Pancreas (tissue), 10 donors: ENCODE data around the gene WT1. TPM values are rescaled to one million over a fixed set of nuclear protein-coding genes. Genes with fewer than 3 reads are reported as not detected.

Experiments used
- ATAC-seq, 4 donors: fragments of 200-7000 bp; cut with Tn5 transposase; one replicate each; pipeline versions ENCODE4 v1.8.0 to v1.9.1; 2020; ENCODE audit warnings: mild to moderate bottlenecking in 4 of 4, moderate library complexity in 4 of 4
- DNase-seq, 6 donors: peaks; one replicate each; pipeline ENCODE4 v3.0.0-alpha.2; 2020
- FAIRE-seq: peaks from 2 replicates; lab custom pipeline; 2012; peaks lifted over from hg19 to GRCh38; lab: Jason Lieb, UNC
- H3K27ac ChIP-seq, 4 donors: fragments of 200-600 bp; sonication (generic); 1 replicate in 3 of 4; 2 replicates in 1 of 4; pipeline versions ENCODE4 v1.5.0 to v1.8.0; 2020
- H3K27me3 ChIP-seq, 4 donors: fragments of 200-600 bp; one replicate each; pipeline ENCODE4 v1.8.0; 2021
- H3K36me3 ChIP-seq, 3 donors: fragments of 200-600 bp; sonication (generic) in 1 of 3; one replicate each; pipeline versions ENCODE4 v1.5.0 to v1.8.0; 2020 to 2021
- H3K4me1 ChIP-seq, 3 donors: fragments of 200-600 bp; one replicate each; pipeline ENCODE4 v1.8.0; 2021
- H3K4me3 ChIP-seq, 4 donors: fragments of 200-600 bp; sonication (generic) in 2 of 4; one replicate each; pipeline versions ENCODE4 v1.5.0 to v1.8.0; 2020 to 2021
- H3K9me3 ChIP-seq, 4 donors: fragments of 200-600 bp; one replicate each; pipeline ENCODE4 v1.8.0; 2021
- WGBS, 2 donors: extraction: QIAGEN DNeasy Blood & Tissue Kit; methylation state at CpG; one replicate each; pipeline ENCODE4 v1.1.7; 2013; 5-methylcytosine and 5-hydroxymethylcytosine counted together
- intact Hi-C, 3 donors: fragments of 100-400 bp; cut with DNase I; formaldehyde crosslinking; loops; one replicate each; pipeline versions ENCODE4 v1.11.1 to v1.14.2; 2022
- polyA plus RNA-seq, 2 donors: library from polyadenylated mRNA; stranded (reverse); fragments of 200-250 nt; gene quantifications; one replicate each; pipeline ENCODE4 v1.2.3, GENCODE V29; 2013
- total RNA-seq, 6 donors: library from RNA; stranded (reverse); fragmentation: NEBNext Ultra II Directional in 4 of 6; extraction: Animal tissue kit (Norgen Biotek cat#: 25700) in 4 of 6; gene quantifications; one replicate each; pipeline versions ENCODE4 v1.2.1 to v1.2.4, GENCODE V29; 2021 to 2023
- TF ChIP-seq, protein P1 (sequence below), 4 donors: fragments of 200-600 bp; sonication (generic) in 3 of 4; IDR thresholded peaks; one replicate each; pipeline versions ENCODE4 v1.5.0 to v1.8.0; 2021; ENCODE audit warnings: antibody characterized with exemption in 4 of 4
- donor health status: healthy with polysubstance abuse.
- donor health status: DM: no; HTN: no; CAD: no; lungs with moderate emphysema.
- donor health status: DM: no; HTN: no; CAD: no.
- donor health status: control.
- donor health status: control.
- donor health status: Bipolar disorder and iron deficiency.
- donor health status: DM: yes; HTN: yes; CAD: no.
- donor health status: DM: no; HTN: no; CAD: no.
- donor health status: DM: no; HTN: no; CAD: no.
- donor health status: DM: yes; HTN: yes; CAD: no.

The WT1 gene
- total and polyA plus RNA-seq, 8 donors: 0.08 to 1.9 (median 0.53) TPM; not detected in 1

DNA sequence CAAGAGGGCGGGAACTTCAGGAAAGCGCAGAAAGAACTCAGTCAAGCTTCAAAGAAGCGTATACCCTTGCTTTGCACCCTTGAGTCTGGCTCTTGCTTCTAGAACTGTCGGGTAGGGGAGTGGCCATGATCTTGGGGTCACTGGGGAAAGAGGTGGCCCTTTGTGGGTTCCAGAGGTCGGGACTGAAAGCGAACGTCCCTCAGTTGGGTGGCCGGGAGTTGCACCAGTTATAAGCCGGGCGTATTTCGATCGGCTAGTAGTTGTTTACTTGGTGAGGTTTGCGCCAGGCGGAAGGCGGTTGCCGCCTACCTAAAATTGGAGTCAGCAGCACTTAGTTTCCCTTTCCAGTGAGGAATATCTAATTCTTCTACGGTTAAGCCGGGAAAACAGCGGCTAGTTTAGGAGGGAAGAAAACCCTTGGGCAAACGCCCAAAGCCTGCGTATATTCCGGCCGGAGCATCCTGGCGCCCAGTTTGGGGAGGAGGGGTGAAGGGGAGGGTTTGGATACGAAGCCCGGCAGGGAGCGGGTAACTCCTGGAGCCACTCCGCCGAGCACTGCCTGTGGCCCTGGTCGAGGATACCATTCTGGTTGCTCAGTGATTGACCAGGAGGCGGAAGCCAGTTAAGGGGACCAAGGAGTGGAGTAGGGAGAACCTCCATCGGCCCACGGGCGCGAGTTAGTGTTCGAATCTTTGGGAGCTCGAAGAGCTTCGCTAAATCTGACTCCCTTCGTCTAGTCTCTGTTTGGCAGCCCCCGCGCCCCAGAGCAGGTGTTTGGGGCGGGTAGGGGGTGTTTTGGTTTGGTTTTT, 807 bp upstream of the WT1 start:
- peak overlapping the region in 1 of 4 donors; percentile 34 for H3K4me3 ChIP-seq
- 3 to 4% methylated on average over 42 of the region's 42 CpGs for WGBS, 2 donors
- H3K27me3 ChIP-seq: peaks cover 0 to 48% (median 7%) of the 10 kb centered on the region in 4 donors
- FAIRE-seq: no peak
- H3K36me3 ChIP-seq: no peaks in the 10 kb centered on the region
- DNase-seq: no peak
- ATAC-seq: peak in 1 of 4 donors; percentile 7
- no peaks in the 10 kb centered on the region for H3K4me1 ChIP-seq
- TF ChIP-seq, protein P1, sequence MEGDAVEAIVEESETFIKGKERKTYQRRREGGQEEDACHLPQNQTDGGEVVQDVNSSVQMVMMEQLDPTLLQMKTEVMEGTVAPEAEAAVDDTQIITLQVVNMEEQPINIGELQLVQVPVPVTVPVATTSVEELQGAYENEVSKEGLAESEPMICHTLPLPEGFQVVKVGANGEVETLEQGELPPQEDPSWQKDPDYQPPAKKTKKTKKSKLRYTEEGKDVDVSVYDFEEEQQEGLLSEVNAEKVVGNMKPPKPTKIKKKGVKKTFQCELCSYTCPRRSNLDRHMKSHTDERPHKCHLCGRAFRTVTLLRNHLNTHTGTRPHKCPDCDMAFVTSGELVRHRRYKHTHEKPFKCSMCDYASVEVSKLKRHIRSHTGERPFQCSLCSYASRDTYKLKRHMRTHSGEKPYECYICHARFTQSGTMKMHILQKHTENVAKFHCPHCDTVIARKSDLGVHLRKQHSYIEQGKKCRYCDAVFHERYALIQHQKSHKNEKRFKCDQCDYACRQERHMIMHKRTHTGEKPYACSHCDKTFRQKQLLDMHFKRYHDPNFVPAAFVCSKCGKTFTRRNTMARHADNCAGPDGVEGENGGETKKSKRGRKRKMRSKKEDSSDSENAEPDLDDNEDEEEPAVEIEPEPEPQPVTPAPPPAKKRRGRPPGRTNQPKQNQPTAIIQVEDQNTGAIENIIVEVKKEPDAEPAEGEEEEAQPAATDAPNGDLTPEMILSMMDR (IDR thresholded peaks at IDR 0.05): no peak
- no peak overlapping the region for H3K27ac ChIP-seq
- intact Hi-C loops: loop anchor here in 1 of 3 donors (10.0 kb wide), 1 partner anchor 61 kb away; no protein-coding TSS in a partner anchor
- H3K9me3 ChIP-seq: no peaks in the 10 kb centered on the region

DNA sequence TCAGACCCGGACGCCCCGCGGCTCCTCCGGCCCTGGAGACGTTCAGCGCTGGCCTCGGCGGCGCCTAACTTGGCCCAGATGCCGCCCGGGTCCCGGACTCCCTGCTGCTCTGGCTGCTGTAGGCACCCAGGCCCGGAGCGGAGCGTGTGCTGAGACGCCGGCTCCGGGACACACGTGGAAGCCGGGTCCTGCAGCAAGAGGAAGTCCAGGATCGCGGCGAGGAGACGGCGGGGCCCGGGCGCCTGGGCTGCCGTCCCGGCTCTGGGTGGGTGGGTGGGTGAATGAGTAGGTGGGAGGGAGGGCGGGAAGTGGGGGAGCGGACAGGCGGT, 223 bp downstream of the WT1 start:
- Histone ChIP-seq H3K4me3 (peak overlapping the region in 2 of 4 donors; percentile 12 to 34), H3K9me3 (no peaks in the 10 kb centered on the region), H3K36me3 (no peaks in the 10 kb centered on the region), H3K4me1 (no peaks in the 10 kb centered on the region), H3K27ac (no peak overlapping the region), H3K27me3 (peaks cover 0 to 53% (median 5%) of the 10 kb centered on the region in 4 donors)
- WGBS, 2 donors: 1 to 2% methylated on average over 20 to 32 of the region's 33 CpGs
- TF ChIP-seq, protein P1 (IDR thresholded peaks at IDR 0.05): no peak
- ATAC-seq (peak in 2 of 4 donors; percentile 10 to 17), DNase-seq (no peak), FAIRE-seq (no peak)
- intact Hi-C loops: loop anchor here in 1 of 3 donors (10.0 kb wide), 1 partner anchor 60 kb away; no protein-coding TSS in a partner anchor

DNA sequence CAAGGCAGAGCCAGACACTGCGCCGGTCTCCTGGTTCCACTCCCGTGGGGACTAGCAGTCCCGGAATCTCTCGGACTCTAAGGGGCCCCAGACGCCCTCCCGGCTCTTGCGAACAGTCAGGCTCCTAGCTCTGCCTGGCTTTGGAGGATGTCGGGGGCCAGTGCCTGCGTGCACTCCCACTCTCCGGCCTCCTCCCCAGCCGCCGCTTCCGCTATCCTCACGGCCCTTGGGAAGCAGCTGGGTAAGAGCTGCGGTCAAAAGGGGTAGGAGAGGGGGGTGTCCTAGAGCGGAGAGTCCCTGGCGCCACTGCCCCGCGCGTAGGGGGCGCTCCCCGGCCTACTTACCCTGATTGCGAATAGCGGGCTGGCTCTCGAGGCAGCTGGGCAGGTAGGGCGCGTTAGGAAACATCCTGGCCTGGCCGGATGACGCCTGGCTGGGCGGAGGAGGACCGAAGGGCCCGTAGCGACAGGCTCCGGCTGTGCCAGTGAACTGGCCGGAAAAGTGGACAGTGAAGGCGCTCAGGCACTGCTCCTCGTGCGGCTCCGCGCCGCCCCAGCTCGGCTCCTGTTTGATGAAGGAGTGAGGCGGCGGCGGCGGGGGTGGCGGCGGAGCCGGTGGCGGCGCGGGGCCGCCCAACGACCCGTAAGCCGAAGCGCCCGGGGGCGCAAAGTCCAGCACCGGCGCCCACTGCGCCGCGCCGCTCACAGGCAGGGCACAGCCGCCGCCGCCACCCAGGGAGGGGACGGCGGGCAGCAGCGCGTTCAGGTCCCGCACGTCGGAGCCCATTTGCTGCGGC, 785 bp downstream of the WT1 start:
- peak in 2 of 4 donors; percentile 13 to 24 for ATAC-seq

DNA sequence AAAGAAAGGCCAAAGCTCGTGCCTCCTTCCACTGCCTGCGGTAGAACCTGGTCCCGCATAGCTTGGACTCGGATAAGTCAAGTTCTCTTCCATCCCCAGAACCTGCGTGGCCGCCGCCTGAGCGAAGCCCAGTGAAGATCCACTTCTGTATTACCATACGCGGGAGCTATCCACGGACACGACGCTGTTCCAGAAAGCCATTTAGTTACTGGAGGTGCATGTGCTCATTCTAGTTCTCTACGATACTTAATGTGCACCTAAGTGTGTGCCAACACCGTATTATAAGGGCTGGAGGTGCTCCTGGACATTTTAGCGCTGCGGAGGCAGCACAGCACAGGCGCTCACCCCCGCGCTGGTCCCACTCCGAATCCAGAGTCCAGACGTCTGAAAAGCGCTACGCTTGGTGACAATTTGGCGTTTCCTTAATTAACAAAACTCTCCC, 1.4 kb downstream of the WT1 start:
- Histone ChIP-seq H3K27ac (no peak overlapping the region), H3K4me3 (peak overlapping the region in 1 of 4 donors; percentile 32), H3K36me3 (no peaks in the 10 kb centered on the region), H3K4me1 (no peaks in the 10 kb centered on the region), H3K9me3 (no peaks in the 10 kb centered on the region), H3K27me3 (peaks cover 0 to 51% (median 4%) of the 10 kb centered on the region in 4 donors)
- TF ChIP-seq, protein P1 (IDR thresholded peaks at IDR 0.05): no peak
- intact Hi-C loops: loop anchor here in 1 of 3 donors (10.0 kb wide), 1 partner anchor 59 kb away; no protein-coding TSS in a partner anchor
- WGBS, 2 donors: 5 to 6% methylated on average over 25 of the region's 25 CpGs
- no peak for DNase-seq
- no peak for FAIRE-seq
- ATAC-seq: no peak

More for the DNA sequence above, 785 bp downstream of the WT1 start:
- H3K36me3 ChIP-seq: no peaks in the 10 kb centered on the region
- DNase-seq (no peak), FAIRE-seq (no peak)
- TF ChIP-seq, protein P1 (IDR thresholded peaks at IDR 0.05): no peak
- peaks cover 0 to 51% (median 4%) of the 10 kb centered on the region in 4 donors for H3K27me3 ChIP-seq
- no peaks in the 10 kb centered on the region for H3K4me1 ChIP-seq
- no peak overlapping the region for H3K27ac ChIP-seq
- H3K9me3 ChIP-seq: no peaks in the 10 kb centered on the region
- intact Hi-C loops: loop anchor here in 1 of 3 donors (10.0 kb wide), 1 partner anchor 60 kb away; no protein-coding TSS in a partner anchor
- WGBS, 2 donors: 1 to 2% methylated on average over 61 to 77 of the region's 77 CpGs
- peak overlapping the region in 2 of 4 donors; percentile 12 to 34 for H3K4me3 ChIP-seq
